ENCODE measurements around the gene CCDC192.
"Not testable (repeated sequence)": the region's sequence is repeated elsewhere in the genome, so short reads cannot be mapped to it uniquely, and the experiment has no call there.

CCDC192 gene

GRCh38 chr5:127707209-127707608, 4.0 kb downstream of the CCDC192 start:
- TF ChIP-seq CTCF (IDR thresholded peaks at IDR 0.05; ENCODE audit: insufficient read depth, low read length, missing control alignments): no peak
- POLR2A ChIA-PET: no interaction called here
- CTCF ChIA-PET: no interaction called here
- no peak overlapping the region for H3K4me3 ChIP-seq (ENCODE audit: low read depth, low read length)
- no peak for DNase-seq (ENCODE audit: low read depth, low spot score)

- POLR2A ChIA-PET; DNase-seq (ENCODE audit: low read depth, low spot score); H3K4me3 ChIP-seq (ENCODE audit: low read depth, low read length); CTCF ChIA-PET: not testable (repeated sequence)
Observed at GRCh38 chr5:127713083-127713482, 9.9 kb downstream of the CCDC192 start.

GRCh38 chr5:127718181-127718580, 15.0 kb downstream of the CCDC192 start:
- no peak for DNase-seq (ENCODE audit: low read depth, low spot score)
- TF ChIP-seq CTCF (IDR thresholded peaks at IDR 0.05; ENCODE audit: insufficient read depth, low read length, missing control alignments): no peak
- H3K4me3 ChIP-seq (ENCODE audit: low read depth, low read length): no peak overlapping the region
- ChIA-PET CTCF (no interaction called here), POLR2A (no interaction called here)

GRCh38 chr5:127723571-127723970, 20.4 kb downstream of the CCDC192 start:
- POLR2A ChIA-PET: no interaction called here
- no peak for TF ChIP-seq CTCF (IDR thresholded peaks at IDR 0.05; ENCODE audit: insufficient read depth, low read length, missing control alignments)
- no peak overlapping the region for H3K4me3 ChIP-seq (ENCODE audit: low read depth, low read length)
- no peak for DNase-seq (ENCODE audit: low read depth, low spot score)
- CTCF ChIA-PET: no interaction called here

- H3K4me3 ChIP-seq (ENCODE audit: low read depth, low read length): no peak overlapping the region
- TF ChIP-seq CTCF (IDR thresholded peaks at IDR 0.05; ENCODE audit: insufficient read depth, low read length, missing control alignments): no peak
- DNase-seq (ENCODE audit: low read depth, low spot score): no peak
- ChIA-PET CTCF (no interaction called here), POLR2A (no interaction called here)
Observed at GRCh38 chr5:127725673-127726072, 22.5 kb downstream of the CCDC192 start.

GRCh38 chr5:127732963-127733362, 29.8 kb downstream of the CCDC192 start:
- ChIA-PET POLR2A (no interaction called here), CTCF (no interaction called here)
- no peak overlapping the region for H3K4me3 ChIP-seq (ENCODE audit: low read depth, low read length)
- DNase-seq (ENCODE audit: low read depth, low spot score): no peak
- TF ChIP-seq CTCF (IDR thresholded peaks at IDR 0.05; ENCODE audit: insufficient read depth, low read length, missing control alignments): no peak

- H3K4me3 ChIP-seq (ENCODE audit: low read depth, low read length); DNase-seq (ENCODE audit: low read depth, low spot score); CTCF ChIA-PET; POLR2A ChIA-PET: not testable (repeated sequence)
Observed at GRCh38 chr5:127739348-127739747, 36.2 kb downstream of the CCDC192 start.

Data from AG04449 (cell line).